GM10847 (cell line): ENCODE results near the gene ULK4.

ENCODE experiments used
- POLR2A ChIP-seq: IDR thresholded peaks from 2 replicates; pipeline ENCODE4 v1.6.1; 2011; ENCODE audit not compliant: insufficient read length; ENCODE audit errors: extremely low read depth

Gene ULK4

GRCh38 chr3:41239587-41239986 lies 722.3 kb downstream of the ULK4 start:
- TF ChIP-seq POLR2A = no peak

GRCh38 chr3:41237907-41238306 lies 724.0 kb downstream of the ULK4 start:
- TF ChIP-seq POLR2A = no peak

- TF ChIP-seq POLR2A = no peak
These were observed 725.7 kb downstream of the ULK4 start for GRCh38 chr3:41236228-41236627.

GRCh38 chr3:41234823-41235721 lies 726.8 kb downstream of the ULK4 start:
- no peak for TF ChIP-seq POLR2A

- no peak for TF ChIP-seq POLR2A
These were observed 737.6 kb downstream of the ULK4 start for GRCh38 chr3:41224120-41224806.

GRCh38 chr3:41223691-41224090 lies 738.2 kb downstream of the ULK4 start:
- no peak for TF ChIP-seq POLR2A

- no peak for TF ChIP-seq POLR2A
These were observed 738.8 kb downstream of the ULK4 start for GRCh38 chr3:41223078-41223477.

GRCh38 chr3:41222501-41222900 lies 739.4 kb downstream of the ULK4 start:
- TF ChIP-seq POLR2A = no peak

GRCh38 chr3:41222012-41222411 lies 739.9 kb downstream of the ULK4 start:
- no peak for TF ChIP-seq POLR2A

- TF ChIP-seq POLR2A = no peak
These were observed 740.8 kb downstream of the ULK4 start for GRCh38 chr3:41220906-41221677.

- no peak for TF ChIP-seq POLR2A
These were observed 742.5 kb downstream of the ULK4 start for GRCh38 chr3:41219424-41219823.

GRCh38 chr3:41216993-41217392 lies 744.9 kb downstream of the ULK4 start:
- TF ChIP-seq POLR2A = no peak

GRCh38 chr3:41216422-41216821 lies 745.5 kb downstream of the ULK4 start:
- TF ChIP-seq POLR2A = no peak

- no peak for TF ChIP-seq POLR2A
These were observed 748.3 kb downstream of the ULK4 start for GRCh38 chr3:41213588-41213987.

- no peak for TF ChIP-seq POLR2A
These were observed 749.8 kb downstream of the ULK4 start for GRCh38 chr3:41212088-41212487.

- no peak for TF ChIP-seq POLR2A
These were observed 750.9 kb downstream of the ULK4 start for GRCh38 chr3:41210966-41211365.
